Stimulated activated CD4-positive, alpha-beta T cell treated with anti-CD3 and anti-CD28 coated beads, Interleukin-4, amount 100 ng/mL, for 4 hours (primary cell): Measurements from ENCODE around the gene KCNMA1.

Experiments used
- DNase-seq, 2 experiments: peaks; one replicate each; pipeline ENCODE4 v3.0.0-alpha.2; 2020

The KCNMA1 gene

DNA sequence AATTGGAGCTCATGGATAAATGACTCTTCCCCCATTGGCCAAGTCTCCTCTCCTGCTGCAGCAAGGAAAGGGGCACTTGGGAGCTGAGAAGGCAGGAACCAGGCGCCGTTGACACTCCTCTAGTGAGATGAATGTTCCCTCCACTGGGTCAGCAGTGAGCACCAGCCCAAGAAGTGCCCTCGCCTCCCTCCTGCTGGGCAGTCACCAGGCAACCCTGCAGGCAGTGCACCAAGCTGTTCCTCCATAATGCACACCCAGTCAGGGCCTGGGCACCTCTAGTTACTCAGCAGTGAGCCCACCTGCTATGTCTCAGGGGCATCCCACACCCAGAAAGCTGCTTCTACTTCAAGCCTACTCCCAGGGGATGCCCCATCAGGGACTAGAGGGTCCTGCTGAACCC lies 84.3 kb downstream of the KCNMA1 start:
- DNase-seq = no peak

GRCh38 chr10:77552252-77552651 lies 85.4 kb downstream of the KCNMA1 start:
- DNase-seq = no peak

DNA sequence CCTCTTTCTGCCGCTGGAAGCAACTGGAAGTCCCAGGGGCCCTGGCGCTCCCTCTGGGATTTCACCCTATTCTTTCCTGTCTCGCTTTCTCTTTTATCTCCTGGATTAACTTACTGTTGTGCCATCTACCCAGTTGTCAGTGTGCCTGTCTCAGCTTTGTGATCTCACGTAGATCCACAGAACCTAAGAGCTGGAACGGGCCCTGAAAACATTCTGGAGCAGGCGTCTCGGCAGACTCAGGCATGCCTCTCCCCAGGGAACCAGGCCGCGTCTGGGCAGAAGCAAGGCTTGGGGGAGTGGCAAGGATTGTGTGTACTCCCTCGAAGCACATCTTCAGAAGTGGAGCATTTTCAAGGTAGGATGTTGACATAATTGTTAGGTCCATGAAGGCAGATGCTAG lies 87.2 kb downstream of the KCNMA1 start:
- no peak for DNase-seq

- no peak for DNase-seq
These were observed 88.9 kb downstream of the KCNMA1 start for GRCh38 chr10:77548671-77549070.

DNA sequence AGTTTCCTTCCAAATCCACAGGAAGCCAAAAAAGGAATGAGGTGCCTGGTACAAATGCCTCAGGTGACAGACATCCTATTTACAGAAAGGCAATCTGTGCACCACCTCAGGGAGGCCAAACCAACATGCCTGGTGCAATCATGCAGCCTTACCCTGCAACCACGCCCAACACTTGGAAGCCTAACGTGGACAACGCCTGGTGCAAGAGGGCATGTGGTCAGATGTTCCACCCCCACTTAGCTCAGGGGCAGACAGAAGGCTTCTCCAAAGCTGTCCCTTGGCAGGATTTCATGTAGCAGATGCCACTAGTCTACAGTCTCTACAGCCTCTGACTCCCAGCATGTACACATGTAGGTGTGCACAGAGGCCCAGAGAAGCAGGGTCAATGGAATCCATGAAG lies 89.5 kb downstream of the KCNMA1 start:
- no peak for DNase-seq

DNA sequence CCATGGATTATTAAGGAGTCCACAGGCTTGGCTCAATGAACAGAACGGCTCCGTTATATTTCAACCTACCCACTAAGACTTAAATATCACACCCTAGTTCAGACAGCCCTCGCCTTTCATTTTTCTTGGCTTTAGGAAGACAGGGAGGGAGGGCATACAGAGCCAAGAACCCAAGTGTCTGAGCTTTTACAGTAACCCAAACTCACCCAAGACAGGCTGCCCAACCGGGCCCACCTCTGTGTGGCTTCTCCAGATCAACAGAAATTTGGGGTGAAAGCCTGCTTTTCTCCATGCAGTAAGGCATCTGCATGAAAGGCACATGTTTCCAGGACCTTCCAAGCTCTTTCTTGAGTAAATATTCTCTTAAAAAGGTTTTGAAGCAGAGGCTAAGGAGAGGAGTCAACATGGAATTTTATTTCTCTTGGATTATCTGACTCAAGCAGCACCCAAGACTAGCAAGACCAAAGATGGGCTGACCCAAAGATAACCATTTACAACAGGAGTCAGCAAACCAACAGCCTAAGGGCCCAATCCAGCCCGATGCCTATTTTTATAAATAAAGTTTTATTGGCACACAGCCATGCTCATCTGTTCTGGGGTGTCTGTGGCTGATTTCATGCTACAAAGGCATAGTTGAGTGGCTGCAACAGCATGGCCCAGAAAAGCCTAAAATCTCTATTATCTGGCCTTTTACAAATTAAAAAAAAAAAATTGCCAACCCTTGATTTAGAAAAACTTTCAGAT lies 90.1 kb downstream of the KCNMA1 start:
- DNase-seq = no peak

DNA sequence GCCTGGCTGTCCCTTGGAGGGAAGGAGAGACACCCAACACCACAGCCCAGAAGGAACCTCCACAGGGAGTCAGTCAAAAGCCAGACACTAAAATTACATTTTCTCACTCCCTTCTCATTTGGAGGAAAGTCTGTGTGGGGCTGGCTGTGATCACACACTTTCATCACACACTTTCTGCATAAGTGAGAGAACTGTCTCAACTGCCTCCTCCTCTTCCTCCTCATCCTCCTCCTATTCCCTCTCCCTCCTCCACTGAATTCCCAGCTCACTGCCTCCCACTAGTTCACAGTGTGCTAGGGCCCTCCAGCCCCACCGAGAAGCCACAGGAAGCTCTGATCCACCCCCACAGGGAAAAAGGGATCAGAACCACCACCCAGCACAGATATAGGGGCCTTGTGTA lies 91.6 kb downstream of the KCNMA1 start:
- no peak for DNase-seq

- no peak for DNase-seq
These were observed 92.0 kb downstream of the KCNMA1 start for GRCh38 chr10:77545585-77545984.

DNA sequence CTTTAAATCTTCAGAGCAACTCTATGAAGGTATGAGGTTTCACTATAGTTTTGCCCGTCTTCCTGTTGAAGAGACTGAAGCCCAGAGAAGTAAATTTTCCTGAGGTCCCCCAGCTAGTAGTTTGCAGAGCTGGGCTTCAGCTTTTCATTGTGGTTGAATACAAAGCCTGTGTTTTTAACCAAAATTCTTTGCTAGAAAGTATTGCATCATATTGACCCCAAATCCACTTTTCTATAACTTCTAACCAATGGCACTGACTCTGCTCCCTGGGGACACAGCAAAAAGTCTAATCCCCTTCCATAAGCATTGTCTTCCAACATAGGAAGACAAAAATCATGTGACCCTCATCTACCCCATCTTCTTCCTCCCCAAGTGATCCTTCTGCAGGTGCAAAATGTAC lies 93.0 kb downstream of the KCNMA1 start:
- no peak for DNase-seq

DNA sequence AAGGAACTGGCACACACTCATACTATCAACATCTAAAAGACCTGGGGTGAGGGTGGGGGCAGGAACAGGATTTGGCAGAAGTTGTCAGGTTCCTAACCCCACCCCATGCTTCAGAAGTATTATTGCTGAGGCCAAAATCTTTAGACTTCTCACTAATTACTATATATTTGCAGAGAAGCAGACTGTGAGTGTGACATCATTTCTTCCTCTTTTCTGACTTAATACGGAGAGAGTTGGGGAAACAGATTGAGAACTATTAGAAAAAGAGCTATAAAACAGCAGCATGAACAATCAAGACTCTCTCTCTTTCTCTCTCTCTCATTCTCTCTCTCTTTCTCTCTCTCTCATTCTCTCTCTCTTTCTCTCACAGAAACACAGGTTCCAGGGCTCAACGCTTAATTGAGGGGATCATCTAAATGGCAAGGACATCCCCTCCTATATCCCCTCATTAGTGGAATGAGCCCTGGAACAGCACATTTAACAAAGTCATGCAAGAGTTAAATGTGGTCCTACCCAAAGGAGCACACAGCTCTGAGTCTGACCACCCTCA lies 94.8 kb downstream of the KCNMA1 start:
- no peak for DNase-seq

GRCh38 chr10:77541944-77542343 lies 95.7 kb downstream of the KCNMA1 start:
- DNase-seq = no peak

- no peak for DNase-seq
These were observed 96.4 kb downstream of the KCNMA1 start for GRCh38 chr10:77541247-77541646.

DNA sequence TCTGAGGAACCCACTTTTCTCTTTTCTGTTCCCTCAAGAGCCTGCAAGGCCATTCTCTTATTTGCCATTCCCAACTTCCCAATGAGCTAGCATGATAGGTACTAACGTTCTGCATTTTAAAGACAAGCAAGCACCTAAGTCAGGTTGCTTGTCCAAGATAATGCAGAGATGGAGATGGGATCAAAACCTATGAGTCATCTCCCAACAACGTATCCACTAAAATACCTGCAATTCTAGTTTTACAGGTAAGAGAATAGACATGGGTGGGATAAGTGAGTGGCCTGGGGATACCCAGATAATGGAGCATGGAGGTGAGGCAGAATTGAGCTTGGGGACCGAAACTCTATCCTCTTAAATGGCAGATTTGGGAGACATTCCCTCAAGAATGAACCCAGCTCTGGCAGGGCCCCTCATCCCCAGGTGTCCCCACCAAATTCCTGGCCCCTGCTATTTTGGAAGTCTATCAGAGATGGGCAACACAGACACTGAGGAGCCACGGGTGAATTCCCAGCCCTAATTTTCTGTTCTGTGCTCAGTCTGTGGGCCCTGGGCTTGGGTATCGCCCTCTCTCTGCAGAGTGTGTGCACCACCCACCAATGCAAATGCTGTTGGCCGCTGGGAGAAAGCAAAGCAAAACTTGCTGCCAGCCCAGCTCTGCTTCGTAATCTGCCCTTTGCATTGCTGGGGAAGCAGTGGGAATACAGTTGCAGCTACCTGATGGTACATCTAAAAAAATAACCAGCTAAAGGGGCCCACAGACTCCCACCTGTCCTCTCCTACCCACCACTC lies 98.3 kb downstream of the KCNMA1 start:
- DNase-seq = no peak

DNA sequence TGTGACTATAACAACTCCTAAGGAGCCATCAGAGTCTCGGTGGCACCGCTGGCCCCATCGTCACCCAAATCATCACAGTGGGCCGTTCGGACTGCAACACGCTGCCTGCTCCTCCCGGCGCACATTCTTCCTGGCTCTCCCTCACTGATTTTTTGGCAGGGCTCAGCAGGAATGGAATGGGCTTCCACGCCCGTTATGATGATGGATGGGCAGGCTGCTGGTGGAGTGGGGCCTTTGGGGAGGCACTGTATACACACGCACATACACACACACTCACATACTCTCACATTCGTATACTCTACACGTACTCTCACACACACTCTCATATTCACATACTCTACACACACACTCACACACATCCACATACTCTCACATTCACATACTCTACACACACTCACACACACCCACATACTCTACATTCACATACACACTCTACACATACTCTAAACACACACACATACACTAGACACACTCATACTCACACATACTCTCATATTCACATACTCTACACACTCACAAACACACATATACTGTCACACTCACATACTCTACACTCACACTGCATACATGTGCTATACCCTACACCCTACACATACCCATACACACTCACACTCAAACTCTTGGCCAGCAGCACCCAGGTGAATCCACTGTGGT lies 99.8 kb downstream of the KCNMA1 start:
- no peak for DNase-seq

GRCh38 chr10:77537071-77537470 lies 100.5 kb downstream of the KCNMA1 start:
- no peak for DNase-seq

- DNase-seq = no peak
These were observed 103.7 kb downstream of the KCNMA1 start for GRCh38 chr10:77533887-77534278.

DNA sequence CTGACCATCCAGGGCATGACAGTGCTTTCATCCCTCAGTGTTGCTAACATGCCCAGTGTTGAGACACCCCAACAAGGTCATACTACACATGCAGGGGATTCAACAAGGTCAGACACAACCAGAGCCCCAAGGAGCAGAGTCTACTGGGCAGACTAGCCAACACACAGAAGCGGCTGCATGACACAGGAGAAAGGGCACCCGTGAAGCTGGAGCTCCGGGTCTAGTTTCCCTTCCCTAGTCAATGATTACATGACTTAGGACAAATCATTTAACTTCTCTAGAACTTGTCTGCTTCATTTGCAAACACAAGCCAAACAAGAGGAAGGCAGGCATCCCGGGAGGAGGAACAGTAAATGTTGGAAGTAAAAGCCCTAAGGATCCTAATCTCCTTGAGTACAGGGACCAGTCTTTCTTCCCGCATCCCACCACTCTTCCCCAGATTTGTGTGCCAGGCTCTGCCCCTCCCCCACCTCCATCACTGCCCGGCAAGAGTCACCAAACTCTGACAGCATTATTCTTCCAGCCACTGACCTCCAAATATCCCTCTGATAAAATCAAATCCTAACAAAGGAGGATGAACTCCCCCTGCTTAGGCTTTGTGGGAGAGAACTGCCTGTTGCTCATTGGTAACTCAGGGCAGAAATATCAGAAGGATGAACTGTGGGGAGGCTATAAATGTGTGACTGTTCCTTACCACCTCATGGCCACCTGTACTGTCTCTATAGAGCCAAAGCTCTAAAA lies 104.3 kb downstream of the KCNMA1 start:
- DNase-seq = no peak

DNA sequence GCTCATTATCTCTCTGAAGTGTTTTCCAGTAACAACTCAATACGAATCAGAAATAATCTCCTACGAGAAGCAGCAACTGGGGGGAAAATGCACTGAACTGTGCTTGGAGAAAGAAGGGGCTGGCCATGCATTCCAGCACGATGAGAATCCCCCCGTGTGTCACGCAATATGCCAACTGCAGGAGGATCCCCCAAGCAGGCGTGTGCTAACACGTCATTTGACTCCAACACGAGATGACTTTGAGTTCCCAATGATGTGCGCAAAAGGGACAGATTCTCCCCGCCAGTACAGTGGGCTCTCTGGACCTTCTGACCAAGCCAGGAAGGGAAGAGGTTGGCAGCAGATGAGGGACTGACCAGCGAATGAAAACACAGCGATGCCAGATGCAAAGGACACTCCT lies 105.5 kb downstream of the KCNMA1 start:
- DNase-seq = no peak

DNA sequence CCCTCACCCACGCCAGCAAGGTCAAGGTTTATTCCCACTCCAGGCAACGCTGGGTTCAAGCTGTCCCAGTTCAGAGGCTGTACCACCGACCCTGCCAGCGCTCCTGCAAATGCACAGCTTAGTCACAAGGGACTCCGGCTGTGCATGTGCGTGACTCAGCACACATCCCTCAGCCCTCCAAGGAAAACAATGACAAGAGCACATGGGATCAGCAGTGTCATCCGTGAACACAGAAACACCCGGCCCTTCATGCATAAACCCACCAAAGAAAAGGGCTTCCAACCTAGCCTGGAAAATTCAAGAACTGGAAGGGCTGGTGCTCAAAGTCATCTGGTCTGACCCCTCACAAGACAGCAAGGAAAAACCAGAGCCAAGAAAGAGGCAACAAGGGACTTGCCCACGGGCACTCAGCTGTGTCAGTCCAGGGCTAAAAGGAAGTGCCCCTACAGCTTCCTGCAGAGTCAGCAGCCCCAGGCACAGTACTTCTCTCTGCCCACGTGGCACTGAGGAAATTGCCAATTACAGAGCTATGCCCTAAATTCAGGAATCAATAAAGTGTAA lies 106.1 kb downstream of the KCNMA1 start:
- DNase-seq = no peak

- DNase-seq = no peak
These were observed 107.6 kb downstream of the KCNMA1 start for GRCh38 chr10:77530011-77530410.

GRCh38 chr10:77529050-77529576 lies 108.5 kb downstream of the KCNMA1 start:
- no peak for DNase-seq

GRCh38 chr10:77527839-77528238 lies 109.8 kb downstream of the KCNMA1 start:
- DNase-seq = no peak
